Glomerular visceral epithelial cell (primary cell): ENCODE measurements around the gene NAE1.
A peak's percentile ranks its signal among the peaks of the same experiment; 100 is the strongest.
"Not testable (repeated sequence)": the region's sequence is repeated elsewhere in the genome, so short reads cannot be mapped to it uniquely, and the experiment has no call there.

Source experiments
- DNase-seq: peaks from one replicate; pipeline ENCODE4 v3.0.0-alpha.2; 2016; ENCODE audit errors: extremely low spot score

The NAE1 gene

DNA sequence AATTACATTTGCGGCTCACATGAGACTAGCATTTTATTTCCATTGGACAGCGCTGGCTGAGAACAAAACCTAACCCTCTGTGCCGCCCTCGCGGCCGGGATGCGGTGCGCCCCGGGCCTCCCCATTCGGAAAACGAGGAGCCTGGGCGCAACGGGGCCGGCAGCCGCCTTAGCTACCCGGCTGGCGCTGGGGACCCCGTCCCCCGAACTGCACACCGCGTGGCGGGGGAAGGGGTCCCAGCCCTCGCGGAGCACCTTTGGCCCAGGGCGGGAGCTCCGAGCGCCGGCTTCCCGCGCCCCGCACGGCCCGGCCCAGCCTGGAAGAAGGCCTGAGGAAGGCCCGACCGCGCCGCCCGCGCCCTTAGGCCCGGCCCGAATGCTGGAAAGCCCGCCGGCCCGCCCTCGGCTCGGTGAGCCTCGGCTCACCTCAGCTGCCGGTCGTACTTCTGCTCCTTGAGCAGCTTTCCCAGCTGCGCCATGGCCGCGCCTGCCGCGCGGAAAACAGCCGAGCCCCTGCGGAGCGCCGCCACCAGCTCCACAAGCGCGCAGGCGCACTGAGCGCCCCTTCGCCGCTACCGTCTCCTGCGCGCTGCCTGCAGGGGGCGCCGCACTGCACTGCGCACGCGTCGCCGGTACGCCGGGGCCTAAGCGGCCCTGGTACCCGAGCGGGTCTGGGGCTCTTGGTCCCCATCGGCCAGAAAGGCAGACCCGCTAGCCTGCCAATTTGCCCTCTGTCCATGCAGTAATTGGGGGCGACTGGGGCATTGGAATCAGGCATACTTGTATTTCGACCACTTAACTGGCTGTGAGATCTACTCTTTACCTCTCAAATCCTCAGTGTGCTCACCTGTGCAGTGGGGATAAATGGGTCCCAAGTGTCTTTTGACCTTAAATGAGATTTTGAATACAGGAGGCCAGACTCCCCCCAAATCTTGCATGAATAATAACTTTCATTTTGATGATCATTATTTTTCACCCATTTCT, at the start of gene NAE1:
Gene NAE1 (minus strand): TSS at position 555 of the 983 bp plus-strand sequence. CDS start 77 bp downstream, at position 478.
- DNase-seq = peak; percentile 85

DNA sequence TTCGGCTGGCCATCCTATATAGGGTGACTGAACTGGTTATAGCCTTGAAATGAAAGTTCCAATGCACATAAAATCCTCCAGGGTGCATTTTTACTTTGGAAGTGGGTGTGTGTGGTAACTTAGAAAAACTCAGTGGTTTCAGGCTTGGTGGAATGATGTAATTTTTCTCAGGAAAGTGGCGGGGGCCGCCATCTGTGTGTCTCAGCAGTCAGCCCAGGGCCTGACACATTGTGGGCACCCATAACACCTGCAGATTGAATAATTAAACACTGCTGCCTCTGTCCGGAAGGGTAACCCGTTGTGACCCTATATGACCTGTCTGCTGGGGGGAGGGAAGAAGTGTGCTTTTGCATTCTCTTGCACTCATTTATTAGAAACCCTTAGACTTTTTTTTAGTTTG, 47.3 kb upstream of the NAE1 start:
- peak; percentile 83 for DNase-seq

DNA sequence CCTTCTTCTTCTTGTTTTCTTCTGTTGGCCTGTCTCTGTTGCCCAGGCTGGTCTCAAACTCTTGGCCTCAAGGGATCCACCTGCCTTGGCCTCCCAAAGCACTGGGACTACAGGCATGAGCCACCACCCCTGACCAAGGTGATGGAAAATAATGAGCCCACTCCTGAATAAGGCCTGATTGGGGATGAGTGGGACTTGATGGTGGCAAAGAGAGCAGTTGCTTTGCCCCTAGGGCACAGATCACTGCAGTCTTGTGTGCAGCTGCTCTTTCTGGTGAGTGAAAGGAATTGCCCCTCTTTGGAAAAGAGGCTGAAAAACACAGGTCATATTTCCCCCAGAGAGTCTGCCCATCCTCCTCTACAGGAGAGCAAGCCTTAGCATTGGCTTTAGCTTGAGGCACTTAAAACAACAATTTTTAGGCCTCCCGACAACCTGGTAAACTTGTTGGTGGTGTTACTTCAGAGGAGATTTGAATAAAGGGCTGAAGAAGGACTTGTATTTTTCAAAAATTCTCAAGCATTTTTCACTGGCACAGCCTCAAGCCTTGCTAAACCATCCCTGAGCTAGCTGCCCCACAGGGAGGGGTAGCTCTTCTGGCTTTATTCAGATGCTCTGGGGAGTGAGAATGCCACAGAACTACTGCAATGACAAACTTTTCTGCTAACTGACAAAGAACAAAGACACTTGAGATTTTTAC, 43.5 kb upstream of the NAE1 start:
- DNase-seq = peak; percentile 37

DNA sequence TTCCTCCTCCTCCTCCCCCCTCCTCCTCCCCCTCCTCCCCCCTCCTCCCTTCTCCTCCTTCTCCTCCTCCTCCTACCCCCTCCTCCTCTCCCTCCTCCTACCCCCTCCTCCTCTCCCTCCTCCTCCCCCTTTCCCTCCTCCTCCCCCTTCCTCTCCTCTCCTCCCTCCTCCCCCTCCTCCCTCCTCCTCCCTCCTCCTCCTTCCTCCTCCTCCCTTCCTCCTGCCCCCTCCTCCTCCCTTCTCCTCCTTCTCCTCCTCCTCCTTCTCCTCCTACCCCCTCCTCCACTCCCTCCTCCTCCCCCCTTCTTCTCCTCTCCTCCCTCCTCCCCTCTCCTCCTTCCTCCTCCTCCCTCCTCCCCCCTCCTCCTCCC, 42.9 kb upstream of the NAE1 start:
- no peak for DNase-seq

DNA sequence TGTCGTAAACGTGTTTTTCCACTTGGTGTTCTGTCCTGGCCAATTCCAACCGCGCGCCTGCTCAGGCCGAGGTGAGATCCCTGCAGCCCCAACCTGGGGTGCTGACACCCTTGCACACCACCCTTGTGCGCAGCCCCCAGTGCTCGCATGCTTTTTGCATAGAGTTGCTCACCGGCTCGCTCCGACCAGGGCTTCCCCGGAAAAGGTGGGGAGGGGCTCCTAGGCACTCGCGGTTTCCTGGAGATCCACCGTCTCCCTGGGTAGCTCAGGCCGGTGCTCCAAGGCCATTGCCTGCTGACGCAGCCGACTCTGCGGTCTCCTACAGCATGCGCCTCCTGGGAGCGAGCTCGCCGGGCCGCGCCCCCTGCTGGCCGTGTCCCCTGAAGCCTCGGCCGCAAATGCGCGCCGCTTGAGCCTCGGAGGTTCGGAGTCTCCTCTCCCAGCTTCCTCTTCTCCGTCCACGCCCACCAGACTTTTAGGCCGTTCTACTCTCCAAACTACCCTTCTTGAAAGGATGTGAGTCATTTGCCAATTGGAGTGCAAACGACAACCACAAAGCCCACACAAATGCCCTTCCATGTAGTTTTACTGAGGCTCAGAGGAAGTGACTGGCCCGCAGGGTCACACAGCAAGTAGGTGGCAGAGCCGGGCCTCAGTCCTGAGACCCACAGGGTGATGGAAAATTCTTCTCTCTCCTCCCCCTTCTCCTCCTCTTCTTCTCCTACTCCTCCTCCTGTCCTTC, 42.3 kb upstream of the NAE1 start:
- DNase-seq = peak; percentile 98

DNA sequence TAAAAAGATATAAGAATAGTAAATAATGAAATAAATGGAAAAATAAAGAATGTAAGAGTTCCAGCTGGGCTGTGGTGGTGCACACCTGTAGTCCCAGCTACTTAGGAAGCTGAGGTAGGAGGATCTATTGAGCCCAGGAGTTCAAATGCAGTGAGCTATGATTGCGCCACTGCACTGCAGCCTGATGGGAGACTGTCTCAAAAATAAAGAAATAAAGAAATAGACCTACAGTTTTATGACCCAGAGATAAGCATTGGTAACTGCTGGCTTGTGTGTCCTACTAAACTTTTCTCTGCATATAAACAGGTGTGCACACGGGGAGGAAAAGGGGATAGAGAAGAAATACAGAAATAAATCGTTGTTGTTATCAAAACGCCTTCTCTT, 41.8 kb upstream of the NAE1 start:
- no peak for DNase-seq

- DNase-seq = no peak
Observed at GRCh38 chr16:66871840-66872239, 41.1 kb upstream of the NAE1 start.

- not testable (repeated sequence) for DNase-seq
Observed at GRCh38 chr16:66871363-66871762, 40.6 kb upstream of the NAE1 start.

DNA sequence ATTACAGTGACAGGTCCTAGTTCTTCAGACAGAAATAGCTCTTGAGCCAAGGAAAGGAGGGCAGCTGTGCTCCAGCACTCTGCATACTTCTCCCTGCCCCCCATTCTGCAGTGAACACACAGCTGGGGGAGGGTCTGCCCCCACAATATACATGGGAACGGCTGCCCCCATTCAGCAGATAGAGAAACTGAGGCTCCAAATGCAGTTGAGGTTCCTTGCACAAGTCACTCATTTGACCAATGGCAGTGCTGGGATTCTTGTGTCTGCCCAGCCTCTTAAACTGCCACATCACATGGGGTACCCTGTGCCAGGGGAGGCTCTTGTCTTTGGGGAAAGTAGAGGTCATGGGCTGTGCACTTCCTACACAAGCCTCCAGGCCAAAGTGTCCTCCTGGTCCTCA, 38.6 kb upstream of the NAE1 start:
- DNase-seq = no peak

DNA sequence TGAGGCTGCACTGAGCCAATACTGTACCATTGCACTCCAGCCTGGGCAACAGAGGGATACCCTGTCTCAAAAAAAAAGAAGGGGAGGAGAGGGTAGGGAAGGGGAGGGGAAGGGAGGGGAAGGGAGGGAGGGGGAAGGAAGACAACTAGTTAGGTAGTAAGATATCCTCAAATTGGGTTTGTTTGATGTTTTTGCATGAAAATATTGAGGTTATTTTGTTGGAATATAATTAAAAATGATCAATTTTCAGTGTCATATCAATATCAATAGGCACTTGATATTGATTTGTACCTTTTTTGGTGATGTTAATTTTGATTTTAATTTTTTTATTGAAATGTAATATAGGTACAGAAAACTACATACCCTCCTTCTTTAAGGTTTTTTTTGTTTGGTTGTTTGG, 32.9 kb upstream of the NAE1 start:
- no peak for DNase-seq

DNA sequence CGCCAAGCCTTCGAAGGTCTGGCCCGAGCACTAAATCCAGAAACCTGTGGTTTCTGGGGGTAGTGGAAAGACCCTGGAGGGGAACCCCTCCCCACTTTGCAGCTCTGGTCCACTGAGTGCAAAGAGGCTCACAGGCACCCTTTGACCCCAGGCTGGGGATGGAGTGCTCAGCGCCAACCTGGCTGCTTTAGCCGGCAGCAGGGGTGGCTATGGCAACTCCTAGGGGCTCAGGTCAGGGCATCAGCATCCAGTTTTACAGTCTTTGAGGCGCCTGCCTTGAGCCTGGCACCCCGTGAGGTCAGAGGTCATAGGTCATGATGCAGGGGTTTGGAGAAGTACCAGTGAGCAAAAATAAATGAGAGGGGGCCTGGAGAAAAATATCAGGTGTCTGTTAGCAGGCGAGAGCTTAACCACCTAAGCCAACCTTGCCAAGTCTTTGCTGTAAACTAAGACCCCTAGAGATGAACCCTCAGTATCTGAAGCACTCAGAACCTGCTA, 31.3 kb upstream of the NAE1 start:
- no peak for DNase-seq

- no peak for DNase-seq
Observed at GRCh38 chr16:66859397-66860068, 28.8 kb upstream of the NAE1 start.

- peak; percentile 57 for DNase-seq
Observed at GRCh38 chr16:66858740-66859396, 28.1 kb upstream of the NAE1 start.

GRCh38 chr16:66857437-66857836, 26.7 kb upstream of the NAE1 start:
- DNase-seq = no peak

- no peak for DNase-seq
Observed at GRCh38 chr16:66856801-66857200, 26.0 kb upstream of the NAE1 start.

- no peak for DNase-seq
Observed at GRCh38 chr16:66856184-66856730, 25.5 kb upstream of the NAE1 start.

DNA sequence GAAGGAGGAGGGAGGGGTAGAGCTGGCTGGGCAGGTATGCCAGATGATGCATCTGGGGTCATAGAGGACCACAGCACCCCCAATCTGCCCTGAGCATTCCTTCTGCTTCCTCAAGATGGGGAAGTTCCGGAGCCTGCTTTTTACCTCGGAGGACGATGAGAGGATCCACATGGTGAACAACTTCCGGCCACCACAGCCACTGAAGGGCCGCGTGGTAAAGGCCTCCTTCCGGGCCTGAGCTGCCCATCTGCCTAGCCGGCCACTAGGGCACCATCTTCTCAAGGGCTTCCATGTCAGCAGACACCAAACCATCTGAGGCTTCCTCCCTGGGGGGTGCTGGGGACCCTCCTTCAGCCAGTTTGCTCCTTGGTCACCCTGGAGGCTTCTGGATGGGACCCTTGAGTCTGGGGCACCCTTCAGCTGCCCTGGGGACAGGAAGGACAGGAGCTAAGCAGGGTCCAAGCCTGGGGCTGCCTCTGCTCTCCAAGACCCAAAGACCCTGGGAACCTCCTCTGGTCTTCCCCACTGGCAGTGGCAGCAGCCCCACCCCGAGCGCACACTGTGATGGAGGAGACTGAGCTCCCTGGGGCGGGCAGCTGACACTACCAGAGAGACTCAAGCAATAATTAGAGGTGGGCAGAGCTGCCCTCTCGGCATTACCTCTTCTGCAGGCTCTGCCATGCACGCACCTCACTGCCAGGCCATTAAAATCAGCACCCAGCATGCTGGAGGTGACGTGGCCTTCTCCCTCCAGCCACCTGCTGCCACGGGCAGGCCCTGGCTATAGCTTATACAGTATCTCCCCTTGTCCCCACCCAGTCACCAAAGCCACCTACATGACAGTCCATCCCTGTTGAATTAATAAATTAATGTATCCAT, 22.7 kb upstream of the NAE1 start:
- no peak for DNase-seq

GRCh38 chr16:66851166-66851964, 20.6 kb upstream of the NAE1 start:
- no peak for DNase-seq
